Spleen (tissue), 7 donors: Measurements from ENCODE around the gene TRPC1.

Experiments
- POLR2A ChIP-seq, 3 donors: fragments of 450-650 bp; IDR thresholded peaks; one replicate each; pipeline ENCODE4 v1.5.1; 2017; ENCODE audit warnings: antibody characterized with exemption in 3 of 3, mild to moderate bottlenecking in 1 of 3
- POLR2AphosphoS5 ChIP-seq, 3 donors: sonication (generic); formaldehyde crosslinking; IDR thresholded peaks; one replicate each; pipeline ENCODE4 v1.5.1; 2017; ENCODE audit warnings: antibody characterized with exemption in 3 of 3
- TF ChIP-seq, protein P1 (sequence below), 11 experiments: fragments of 200-600 bp in 7 of 11; fragments of 450-650 bp in 4 of 11; sonication (generic) in 4 of 11; IDR thresholded peaks in 8 of 11; conservative IDR thresholded peaks in 3 of 11; 1 replicate in 7 of 11; 2 replicates in 4 of 11; pipeline versions ENCODE4 v1.4.0 to v1.8.0; 2016 to 2021; ENCODE audit warnings: antibody characterized with exemption in 11 of 11, inconsistent platforms in 4 of 11, mild to moderate bottlenecking in 1 of 11
- donor health status: DM: no; HTN: no; CAD: no; lungs with moderate emphysema.
- donor health status: DM: no; HTN: no; CAD: no.
- donor health status: DM: no; HTN: no; CAD: no.

DNA sequence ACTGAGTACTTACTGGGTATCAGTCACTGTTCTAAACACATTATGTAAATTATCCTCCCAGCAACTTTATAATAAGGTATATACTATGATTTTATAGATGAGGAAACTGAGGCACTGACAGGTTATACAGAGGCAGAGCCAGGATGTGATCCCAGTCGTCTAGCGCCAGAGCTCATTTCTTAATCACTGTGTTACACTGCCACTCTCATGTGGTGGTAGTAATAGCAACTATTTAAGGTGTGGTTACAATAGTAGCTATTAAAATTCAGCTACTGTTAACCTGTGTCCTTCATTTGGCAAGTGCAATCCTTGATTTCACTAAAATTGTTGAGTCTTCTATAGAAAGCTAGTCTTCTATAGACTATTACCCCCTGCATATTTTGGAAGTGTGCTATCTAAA, 43.1 kb upstream of the TRPC1 start:
- TF ChIP-seq, protein P1, sequence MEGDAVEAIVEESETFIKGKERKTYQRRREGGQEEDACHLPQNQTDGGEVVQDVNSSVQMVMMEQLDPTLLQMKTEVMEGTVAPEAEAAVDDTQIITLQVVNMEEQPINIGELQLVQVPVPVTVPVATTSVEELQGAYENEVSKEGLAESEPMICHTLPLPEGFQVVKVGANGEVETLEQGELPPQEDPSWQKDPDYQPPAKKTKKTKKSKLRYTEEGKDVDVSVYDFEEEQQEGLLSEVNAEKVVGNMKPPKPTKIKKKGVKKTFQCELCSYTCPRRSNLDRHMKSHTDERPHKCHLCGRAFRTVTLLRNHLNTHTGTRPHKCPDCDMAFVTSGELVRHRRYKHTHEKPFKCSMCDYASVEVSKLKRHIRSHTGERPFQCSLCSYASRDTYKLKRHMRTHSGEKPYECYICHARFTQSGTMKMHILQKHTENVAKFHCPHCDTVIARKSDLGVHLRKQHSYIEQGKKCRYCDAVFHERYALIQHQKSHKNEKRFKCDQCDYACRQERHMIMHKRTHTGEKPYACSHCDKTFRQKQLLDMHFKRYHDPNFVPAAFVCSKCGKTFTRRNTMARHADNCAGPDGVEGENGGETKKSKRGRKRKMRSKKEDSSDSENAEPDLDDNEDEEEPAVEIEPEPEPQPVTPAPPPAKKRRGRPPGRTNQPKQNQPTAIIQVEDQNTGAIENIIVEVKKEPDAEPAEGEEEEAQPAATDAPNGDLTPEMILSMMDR (IDR thresholded peaks at IDR 0.05 in 8 of 11, conservative IDR thresholded peaks at IDR 0.05 in 3 of 11): no peak
- TF ChIP-seq POLR2A (IDR thresholded peaks at IDR 0.05) (no peak), POLR2AphosphoS5 (IDR thresholded peaks at IDR 0.05) (no peak)
